Panc1 (cell line): ENCODE results near the gene C1QL3. TPM values are rescaled to one million over a fixed set of nuclear protein-coding genes. Genes with fewer than 3 reads are reported as not detected.

Experiments used
- ATAC-seq: fragments of 200-7000 bp; cut with Tn5 transposase; 2 replicates; pipeline ENCODE4 v1.9.1; 2020; ENCODE audit warnings: mild to moderate bottlenecking, moderate library complexity
- BruUV-seq: library from RNA; stranded (reverse); fragments of 400-500 nt; replicated peaks from 2 replicates; lab custom pipeline; 2021; lab: Mats Ljungman, UMichigan
- CTCF ChIA-PET: fragments of 300-600 bp; sonication (Branson Sonifier 250); formaldehyde crosslinking; loops from one replicate; lab custom pipeline; 2022; ENCODE audit warnings: antibody characterized with exemption; lab: Charles Lee
- POLR2A ChIA-PET: fragments of 300-600 bp; sonication (Branson Sonifier 250); formaldehyde crosslinking; loops from one replicate; lab custom pipeline; 2022; ENCODE audit warnings: antibody characterized with exemption; lab: Charles Lee
- DNase-seq: peaks from one replicate; pipeline ENCODE4 v3.0.0-alpha.2; 2010; ENCODE audit warnings: low read depth, low spot score
- H3K27ac ChIP-seq: 2 replicates; pipeline ENCODE4 v1.5.1; 2011; ENCODE audit warnings: mild to moderate bottlenecking, low read length, inconsistent platforms
- H3K27me3 ChIP-seq: fragments of 200-500 bp; sonication (Bioruptor generic); 2 replicates; pipeline ENCODE4 v1.6.0; 2014; ENCODE audit warnings: low read length, inconsistent platforms; ENCODE audit not compliant: control insufficient read depth, insufficient read depth
- H3K36me3 ChIP-seq: fragments of 200-500 bp; sonication (Bioruptor generic); 2 replicates; pipeline ENCODE4 v1.5.1; 2014; ENCODE audit warnings: inconsistent platforms, mild to moderate bottlenecking, low read length, moderate library complexity; ENCODE audit not compliant: control insufficient read depth, insufficient read depth
- H3K4me1 ChIP-seq: 2 replicates; pipeline ENCODE4 v1.5.1; 2011; ENCODE audit warnings: inconsistent platforms, mild to moderate bottlenecking, low read length, moderate library complexity; ENCODE audit not compliant: control insufficient read depth, insufficient read depth
- H3K4me3 ChIP-seq, 2 experiments: 2 replicates each; pipeline ENCODE4 v1.5.1; 2011 to 2012; ENCODE audit warnings: low read depth in 2 of 2, low read length in 2 of 2, mild to moderate bottlenecking in 2 of 2, inconsistent platforms in 1 of 2, moderate library complexity in 1 of 2
- H3K9me3 ChIP-seq: fragments of 200-500 bp; sonication (Bioruptor generic); 2 replicates; pipeline ENCODE4 v1.5.1; 2014; ENCODE audit warnings: low read depth, mild to moderate bottlenecking, inconsistent platforms, low read length, moderate library complexity; ENCODE audit not compliant: control insufficient read depth, insufficient read depth
- CTCF ChIP-seq: fragments of 450-650 bp; IDR thresholded peaks from 2 replicates; pipeline ENCODE4 v1.5.1; 2017; ENCODE audit warnings: mild to moderate bottlenecking
- POLR2AphosphoS5 ChIP-seq: IDR thresholded peaks from 2 replicates; pipeline ENCODE4 v1.6.1; 2012; ENCODE audit warnings: mild to moderate bottlenecking, low read depth, low read length, moderate library complexity
- REST ChIP-seq, 2 experiments: IDR thresholded peaks; 2 replicates each; pipeline ENCODE4 v1.6.1; 2011 to 2012; ENCODE audit warnings: low read depth in 2 of 2, control low read depth in 1 of 2, low read length in 1 of 2, mild to moderate bottlenecking in 1 of 2, moderate library complexity in 1 of 2; ENCODE audit not compliant: insufficient read depth in 1 of 2
- SIN3A ChIP-seq: IDR thresholded peaks from 2 replicates; pipeline ENCODE4 v1.6.1; 2012; ENCODE audit warnings: low read depth, mild to moderate bottlenecking, low read length, moderate library complexity, borderline replicate concordance; ENCODE audit not compliant: insufficient read depth
- TCF7L2 ChIP-seq: IDR thresholded peaks from 2 replicates; pipeline ENCODE4 v1.6.1; 2011; ENCODE audit warnings: mild to moderate bottlenecking, low read depth, low read length, inconsistent platforms
- in situ Hi-C: cut with HindIII; loops from 2 replicates; pipeline ENCODE4 v1.10.0; 2016; ENCODE audit warnings: low sequenced_read_pairs, low pct_unique_long_range_greater_than_20kb
- intact Hi-C: fragments of 100-400 bp; cut with micrococcal nuclease; formaldehyde crosslinking; loops from one replicate; pipeline ENCODE4 v1.10.0; 2022; ENCODE audit not compliant: unreplicated experiment
- total RNA-seq: library from RNA; stranded (reverse); gene quantifications from one replicate; pipeline ENCODE4 v1.2.1, GENCODE V29; 2021; ENCODE audit not compliant: unreplicated experiment

The C1QL3 gene
- total RNA-seq, 1 experiment from 2014 or later = not detected

- in situ Hi-C loops = no loop called here
- no TSS peak for BruUV-seq
- Histone ChIP-seq H3K36me3 (no peaks in the 10 kb centered on the region), H3K4me1 (no peaks in the 10 kb centered on the region), H3K9me3 (no peaks in the 10 kb centered on the region), H3K27ac (no peak overlapping the region), H3K27me3 (no peaks in the 10 kb centered on the region), H3K4me3 (no peak overlapping the region)
- CTCF ChIA-PET = no interaction called here
- DNase-seq = no peak
- no peak for TF ChIP-seq TCF7L2
- TF ChIP-seq REST (IDR thresholded peaks at IDR 0.05; ENCODE audit: insufficient read depth in 1 of 2, low read depth in 2 of 2, low read length in 1 of 2) = no peak
- TF ChIP-seq POLR2AphosphoS5 = no peak
- no peak for TF ChIP-seq CTCF
- TF ChIP-seq SIN3A = no peak
- no peak for ATAC-seq
- intact Hi-C loops = no loop called here
- POLR2A ChIA-PET = no interaction called here
Measured at GRCh38 chr10:16497911-16498310, 23.8 kb downstream of the C1QL3 start.

GRCh38 chr10:16493884-16494536 is 27.7 kb downstream of the C1QL3 start:
- no peaks in the 10 kb centered on the region for H3K9me3 ChIP-seq
- POLR2A ChIA-PET = no interaction called here
- in situ Hi-C loops (no loop called here), intact Hi-C loops (no loop called here)
- no peak for TF ChIP-seq SIN3A
- TF ChIP-seq POLR2AphosphoS5 = no peak
- TF ChIP-seq REST (IDR thresholded peaks at IDR 0.05; ENCODE audit: insufficient read depth in 1 of 2, low read depth in 2 of 2, low read length in 1 of 2) = no peak
- TF ChIP-seq TCF7L2 = no peak
- TF ChIP-seq CTCF = no peak
- ATAC-seq = no peak
- no peaks in the 10 kb centered on the region for H3K36me3 ChIP-seq
- H3K4me3 ChIP-seq = no peak overlapping the region
- H3K4me1 ChIP-seq = no peaks in the 10 kb centered on the region
- DNase-seq = no peak
- H3K27me3 ChIP-seq = no peaks in the 10 kb centered on the region
- CTCF ChIA-PET = no interaction called here
- H3K27ac ChIP-seq = no peak overlapping the region
- no TSS peak for BruUV-seq
